LNCAP (cell line): ENCODE results near the gene RAB11FIP5.

Source experiments
- TF ChIP-seq, protein P1 (sequence below): fragments of 450-650 bp; IDR thresholded peaks from 2 replicates; pipeline ENCODE4 v1.5.1; 2017; ENCODE audit warnings: mild to moderate bottlenecking

Gene RAB11FIP5

DNA sequence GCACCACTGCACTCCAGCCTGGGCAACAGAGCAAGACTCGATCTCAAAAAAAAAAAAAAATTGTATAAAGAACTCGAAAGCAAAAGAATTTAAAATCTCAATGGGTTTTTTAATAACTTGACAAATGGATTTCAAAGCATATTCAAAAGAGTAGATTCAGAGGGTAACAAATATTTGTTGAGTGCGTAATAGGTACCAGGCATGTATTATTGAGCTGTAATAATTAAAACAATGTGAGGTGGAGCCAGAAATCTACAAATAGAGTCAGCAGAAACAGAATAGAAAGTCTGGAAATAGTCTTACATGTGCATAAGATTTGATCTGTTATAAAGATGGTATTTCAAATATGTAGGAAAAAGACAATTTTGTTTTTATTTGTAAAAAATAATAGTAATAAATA, 19.1 kb upstream of the RAB11FIP5 start:
- TF ChIP-seq, protein P1, sequence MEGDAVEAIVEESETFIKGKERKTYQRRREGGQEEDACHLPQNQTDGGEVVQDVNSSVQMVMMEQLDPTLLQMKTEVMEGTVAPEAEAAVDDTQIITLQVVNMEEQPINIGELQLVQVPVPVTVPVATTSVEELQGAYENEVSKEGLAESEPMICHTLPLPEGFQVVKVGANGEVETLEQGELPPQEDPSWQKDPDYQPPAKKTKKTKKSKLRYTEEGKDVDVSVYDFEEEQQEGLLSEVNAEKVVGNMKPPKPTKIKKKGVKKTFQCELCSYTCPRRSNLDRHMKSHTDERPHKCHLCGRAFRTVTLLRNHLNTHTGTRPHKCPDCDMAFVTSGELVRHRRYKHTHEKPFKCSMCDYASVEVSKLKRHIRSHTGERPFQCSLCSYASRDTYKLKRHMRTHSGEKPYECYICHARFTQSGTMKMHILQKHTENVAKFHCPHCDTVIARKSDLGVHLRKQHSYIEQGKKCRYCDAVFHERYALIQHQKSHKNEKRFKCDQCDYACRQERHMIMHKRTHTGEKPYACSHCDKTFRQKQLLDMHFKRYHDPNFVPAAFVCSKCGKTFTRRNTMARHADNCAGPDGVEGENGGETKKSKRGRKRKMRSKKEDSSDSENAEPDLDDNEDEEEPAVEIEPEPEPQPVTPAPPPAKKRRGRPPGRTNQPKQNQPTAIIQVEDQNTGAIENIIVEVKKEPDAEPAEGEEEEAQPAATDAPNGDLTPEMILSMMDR: no peak

DNA sequence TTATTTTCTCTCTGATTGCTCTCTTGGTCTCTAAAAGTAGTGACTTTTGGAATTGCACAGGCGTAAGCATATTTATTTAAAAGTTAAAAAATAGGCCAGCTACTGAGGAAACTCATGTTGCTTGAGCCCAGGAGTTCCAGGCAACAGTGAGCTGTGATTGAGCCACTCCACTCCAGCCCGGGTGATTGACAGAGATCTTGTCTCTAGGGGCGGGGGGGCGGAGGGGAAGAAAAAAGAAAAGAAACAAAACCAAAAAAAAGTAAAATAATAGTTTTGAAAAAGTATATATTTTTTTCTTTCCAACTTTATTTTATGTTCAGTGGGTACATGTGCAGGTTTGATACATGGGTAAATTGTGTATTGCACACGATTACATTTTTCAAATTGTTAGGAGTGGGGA, 18.0 kb upstream of the RAB11FIP5 start:
- TF ChIP-seq, protein P1: no peak

DNA sequence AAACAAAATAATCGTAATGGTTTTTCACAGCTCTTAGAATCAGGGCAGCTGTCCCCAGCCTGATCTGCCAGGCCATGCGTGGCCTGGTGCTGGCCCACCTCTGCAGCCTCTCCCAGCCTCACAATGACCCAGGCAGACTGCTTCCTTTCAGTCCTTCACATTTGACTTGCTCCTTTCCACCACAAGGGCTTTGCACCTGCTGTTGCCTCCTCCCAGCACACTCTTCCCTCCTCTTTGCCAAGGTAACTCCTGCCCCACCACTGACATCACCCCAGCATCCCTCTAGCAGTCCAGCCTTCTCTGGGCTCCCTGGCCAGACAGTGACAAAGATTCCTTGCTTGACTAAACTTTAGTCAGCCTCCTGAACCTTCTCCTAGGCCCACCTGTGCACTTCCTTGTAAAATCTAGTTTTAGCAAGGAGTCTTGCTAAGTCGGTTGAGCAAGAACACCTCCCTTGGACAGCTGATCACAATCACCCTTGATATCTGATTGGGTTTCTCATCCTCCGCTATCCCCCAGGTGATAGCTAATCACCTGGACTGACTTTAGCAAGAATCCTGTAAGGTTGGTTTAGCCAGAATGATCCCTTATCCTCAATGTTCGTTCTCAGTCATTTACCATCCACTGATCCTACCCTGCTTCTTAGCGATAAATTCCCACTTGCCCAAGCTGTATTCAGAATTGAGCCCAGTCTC, 16.2 kb upstream of the RAB11FIP5 start:
- TF ChIP-seq, protein P1: no peak

DNA sequence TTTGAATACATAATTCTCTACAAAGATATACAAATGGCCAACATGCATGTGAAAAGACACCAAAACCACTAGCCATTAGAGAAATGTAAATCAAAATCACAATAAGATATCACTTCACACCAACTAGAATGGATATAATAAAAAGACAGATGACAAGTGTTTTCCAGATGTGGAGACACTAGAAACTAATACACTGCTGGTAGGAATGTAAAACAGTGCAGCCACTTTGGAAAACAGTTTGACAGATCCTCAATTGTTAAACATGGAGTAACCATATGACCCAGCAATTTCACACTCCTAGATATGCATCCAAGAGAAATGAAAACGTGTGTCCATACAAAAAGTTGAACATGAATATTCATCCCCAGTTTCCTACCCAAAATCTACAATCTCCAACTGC, 9.8 kb upstream of the RAB11FIP5 start:
- TF ChIP-seq, protein P1: no peak

DNA sequence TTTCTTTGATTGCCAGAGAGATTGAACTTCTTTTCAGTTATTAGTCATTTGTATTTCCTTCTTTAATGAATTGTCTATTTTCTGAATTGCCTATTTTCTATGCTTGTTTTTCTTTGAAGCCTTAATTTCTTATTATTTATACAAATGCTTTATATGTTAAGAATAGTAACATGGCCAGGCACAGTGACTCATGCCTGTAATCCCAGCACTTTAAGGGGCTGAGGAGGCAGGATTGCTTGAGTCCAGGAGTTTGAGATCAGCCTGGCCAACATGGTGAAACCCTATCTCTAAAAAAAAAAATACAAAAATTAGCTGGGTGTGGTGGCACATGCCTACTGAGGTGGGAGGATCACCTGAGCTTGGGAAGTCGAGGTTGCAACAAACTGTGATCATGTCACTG, 4.7 kb upstream of the RAB11FIP5 start:
- TF ChIP-seq, protein P1: no peak

DNA sequence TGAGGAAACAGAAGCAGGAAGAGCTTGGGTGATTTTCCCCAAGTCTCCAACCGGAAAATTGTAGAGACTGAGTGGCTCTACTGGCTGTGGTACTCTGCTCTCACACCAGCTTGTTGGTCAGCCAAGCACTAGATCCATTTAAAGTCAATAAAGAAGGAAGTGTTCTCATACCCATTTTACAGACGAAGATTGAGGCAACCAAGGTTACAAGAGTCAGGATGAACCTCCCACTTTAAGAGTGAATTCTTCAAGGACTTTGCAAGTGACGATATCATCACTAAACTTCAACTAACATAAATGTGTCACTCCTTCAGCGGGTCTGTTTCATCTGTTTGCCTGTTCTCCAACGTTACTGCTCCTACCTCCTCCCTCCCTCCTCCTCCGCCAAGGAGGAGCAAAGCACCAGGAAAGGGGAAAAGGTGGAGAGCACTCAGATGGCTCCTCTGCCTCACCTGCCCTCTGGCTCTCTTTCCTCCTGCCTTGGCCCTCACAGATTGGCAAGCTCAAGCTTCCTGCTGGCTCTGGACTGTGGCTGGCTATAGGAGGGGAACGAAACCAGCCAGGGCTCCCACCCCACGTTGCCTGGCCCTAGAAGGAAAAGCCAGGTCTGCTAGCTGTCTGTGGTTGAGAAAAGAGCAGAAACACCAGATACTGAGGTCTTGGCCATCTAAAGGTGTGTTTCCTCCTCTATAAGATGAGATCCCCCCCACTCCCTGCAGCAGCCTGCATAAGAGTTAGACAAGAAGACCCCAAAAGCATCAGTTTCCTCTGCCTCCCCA, 3.6 kb upstream of the RAB11FIP5 start:
- TF ChIP-seq, protein P1: no peak

DNA sequence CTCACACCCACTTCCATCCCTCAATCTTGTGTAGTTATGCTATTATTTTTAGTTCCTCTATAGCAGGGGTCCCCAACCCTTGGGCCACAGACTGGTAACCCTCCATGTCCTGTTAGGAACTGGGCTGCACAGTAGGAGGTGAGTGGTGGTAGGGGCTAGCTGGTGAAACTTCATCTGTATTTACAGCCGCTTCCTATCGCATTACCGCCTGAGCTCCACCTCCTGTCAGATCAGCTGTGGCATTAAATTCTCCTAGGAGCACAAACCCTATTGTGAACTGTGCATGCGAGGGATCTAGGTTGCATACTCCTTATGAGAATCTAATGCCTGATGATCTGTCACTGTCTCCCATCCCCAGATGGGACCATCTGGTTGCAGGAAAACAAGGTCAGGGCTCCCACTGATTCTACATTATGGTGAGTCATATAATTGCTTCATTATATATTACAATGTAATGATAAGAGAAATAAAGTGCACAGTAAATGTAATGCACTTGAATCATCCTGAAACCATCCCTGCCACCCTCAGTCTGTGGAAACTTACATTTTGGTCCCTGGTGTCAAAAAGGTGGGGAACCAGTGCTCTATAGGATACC, 1.6 kb upstream of the RAB11FIP5 start:
- TF ChIP-seq, protein P1: no peak
